CD4-positive, alpha-beta memory T cell (primary cell): Measurements from ENCODE around the gene MANBA. TPM values are rescaled to one million over a fixed set of nuclear protein-coding genes. Genes with fewer than 3 reads are reported as not detected.

Experiments used
- CTCF ChIA-PET: fragments of 350-600 bp; sonication (Branson Sonifier 250); formaldehyde crosslinking; loops from one replicate; lab custom pipeline; 2021; ENCODE audit warnings: inconsistent platforms; ENCODE audit not compliant: partially characterized antibody; lab: Charles Lee
- POLR2A ChIA-PET: fragments of 350-600 bp; sonication (Branson Sonifier 250); formaldehyde crosslinking; loops from one replicate; lab custom pipeline; 2021; ENCODE audit not compliant: partially characterized antibody; lab: Charles Lee
- DNase-seq, 5 donors: peaks; one replicate each; pipeline versions ENCODE4 v3.0.0 to v3.0.0-alpha.2; 2020 to 2022; ENCODE audit warnings: mixed read lengths in 1 of 5
- H3K27ac ChIP-seq: one replicate; pipeline ENCODE4 v1.7.0; 2013; ENCODE audit warnings: low read depth, low read length
- H3K27me3 ChIP-seq: 2 replicates; pipeline ENCODE4 v1.7.0; 2013; ENCODE audit warnings: mild to moderate bottlenecking, low read length, moderate library complexity; ENCODE audit not compliant: insufficient read depth
- H3K36me3 ChIP-seq: 2 replicates; pipeline ENCODE4 v1.7.0; 2013; ENCODE audit warnings: mild to moderate bottlenecking, low read length, moderate library complexity; ENCODE audit not compliant: insufficient read depth
- H3K4me1 ChIP-seq: 2 replicates; pipeline ENCODE4 v1.7.0; 2013; ENCODE audit warnings: mild to moderate bottlenecking, low read length, moderate library complexity; ENCODE audit not compliant: insufficient read depth
- H3K4me3 ChIP-seq, 2 donors: one replicate each; pipeline ENCODE4 v1.7.0; 2013; ENCODE audit warnings: low read length in 2 of 2, mild to moderate bottlenecking in 1 of 2
- H3K9me3 ChIP-seq, 2 donors: one replicate each; pipeline ENCODE4 v1.7.0; 2013; ENCODE audit warnings: low read length in 2 of 2, control low read depth in 1 of 2; ENCODE audit not compliant: control insufficient read depth in 1 of 2
- H3K27ac Mint-ChIP-seq, 7 donors: one replicate each; pipeline ENCODE4 v1.8.0; 2020 to 2021; ENCODE audit warnings: mixed read lengths in 7 of 7, mild to moderate bottlenecking in 6 of 7, inconsistent platforms in 3 of 7, moderate library complexity in 3 of 7
- H3K27me3 Mint-ChIP-seq, 2 donors: one replicate each; pipeline ENCODE4 v1.8.0; 2020 to 2021; ENCODE audit warnings: mixed read lengths in 2 of 2
- H3K36me3 Mint-ChIP-seq, 2 donors: one replicate each; pipeline ENCODE4 v1.8.0; 2020 to 2021; ENCODE audit warnings: mixed read lengths in 2 of 2, inconsistent platforms in 1 of 2, mild to moderate bottlenecking in 1 of 2
- H3K4me1 Mint-ChIP-seq, 4 donors: one replicate each; pipeline ENCODE4 v1.8.0; 2020 to 2021; ENCODE audit warnings: mixed read lengths in 4 of 4, mild to moderate bottlenecking in 1 of 4
- H3K4me3 Mint-ChIP-seq, 8 donors: one replicate each; pipeline ENCODE4 v1.8.0; 2020 to 2021; ENCODE audit warnings: mixed read lengths in 8 of 8, mild to moderate bottlenecking in 7 of 8, moderate library complexity in 6 of 8, inconsistent platforms in 3 of 8
- H3K9me3 Mint-ChIP-seq, 8 donors: one replicate each; pipeline ENCODE4 v1.8.0; 2020 to 2021; ENCODE audit warnings: mixed read lengths in 8 of 8, mild to moderate bottlenecking in 5 of 8, inconsistent platforms in 3 of 8, moderate library complexity in 1 of 8
- intact Hi-C: fragments of 100-400 bp; cut with micrococcal nuclease; formaldehyde crosslinking; loops from one replicate; pipeline ENCODE4 v1.15.1; 2023
- polyA plus RNA-seq, 2 donors: library from polyadenylated mRNA; unstranded; fragments of 300-500 nt; fragmentation: Illumina TruSeq; gene quantifications; one replicate each; pipeline ENCODE4 v1.2.3, GENCODE V29; 2021
- total RNA-seq, 2 experiments: library from RNA; stranded (reverse); gene quantifications; one replicate each; pipeline ENCODE4 v1.2.3, GENCODE V29; 2021

The MANBA gene
- total and polyA plus RNA-seq, 4 experiments from 2014 or later, result 13.5 to 33.2 (median 26.3) TPM

DNA sequence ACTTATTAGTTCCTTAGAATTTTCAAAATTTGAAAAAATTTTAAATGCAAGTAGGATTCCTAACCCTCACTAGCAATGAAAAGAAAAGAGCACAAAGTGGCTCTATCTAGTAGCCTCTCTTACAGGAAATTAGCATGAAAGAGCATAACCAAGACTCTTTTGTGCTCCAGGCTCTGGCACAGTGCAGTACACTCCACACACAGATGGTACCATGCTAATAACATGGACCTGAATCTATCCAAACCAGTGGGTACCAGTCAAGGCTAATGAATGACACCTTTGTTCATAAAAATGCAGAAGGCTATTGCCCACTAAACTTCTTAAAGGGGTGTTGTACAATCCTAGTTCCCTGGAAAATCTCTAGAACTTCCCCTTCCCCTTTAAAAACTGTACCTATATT, 119.0 kb downstream of the MANBA start:
- ChIA-PET CTCF (interaction anchor here (1.2 kb wide), 1 partner anchor 16 kb away, joined by 3 read pairs; no protein-coding TSS in a partner anchor), POLR2A (interaction anchor here (3.9 kb wide), 1 partner anchor 11 kb away, joined by 16 read pairs; no protein-coding TSS in a partner anchor)
- no peaks in the 10 kb centered on the region for H3K27me3 ChIP-seq
- Mint-ChIP-seq H3K9me3 (no peaks in the 10 kb centered on the region), H3K36me3 (peaks cover 31 to 58% of the 10 kb centered on the region in 2 donors), H3K4me3 (no peak overlapping the region), H3K4me1 (peaks cover 3 to 41% (median 19%) of the 10 kb centered on the region in 4 donors), H3K27ac (no peak overlapping the region), H3K27me3 (no peaks in the 10 kb centered on the region)
- no peak for DNase-seq
- no peaks in the 10 kb centered on the region for H3K9me3 ChIP-seq
- no peaks in the 10 kb centered on the region for H3K36me3 ChIP-seq
- no peak overlapping the region for H3K27ac ChIP-seq
- intact Hi-C loops, result no loop called here
- no peak overlapping the region for H3K4me3 ChIP-seq
- H3K4me1 ChIP-seq, result peaks cover 4% of the 10 kb centered on the region

DNA sequence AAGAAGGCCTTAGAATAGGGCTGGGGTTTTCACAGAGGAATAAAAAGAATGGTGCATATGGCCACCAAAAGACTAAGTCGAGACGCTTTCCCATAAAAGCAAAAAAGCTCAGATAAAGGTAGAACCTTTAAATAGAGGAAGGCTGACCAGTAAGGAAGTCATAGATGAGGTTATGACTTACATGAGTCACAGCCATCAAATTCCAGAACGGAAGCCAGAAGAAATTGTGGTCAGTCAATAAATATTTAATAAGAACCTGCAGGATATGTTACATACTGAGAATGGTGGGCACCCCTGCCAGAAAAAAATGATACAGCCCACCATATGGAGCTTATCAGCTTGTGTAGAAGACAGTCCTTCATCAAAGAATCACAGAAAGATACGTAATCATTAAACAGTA, 120.1 kb downstream of the MANBA start:
- intact Hi-C loops, result no loop called here
- H3K27ac ChIP-seq, result no peak overlapping the region
- Mint-ChIP-seq H3K4me3 (peak overlapping the region in 1 of 8 donors; percentile 15), H3K27me3 (no peaks in the 10 kb centered on the region), H3K4me1 (peaks cover 0 to 37% (median 16%) of the 10 kb centered on the region in 4 donors), H3K27ac (no peak overlapping the region), H3K36me3 (peaks cover 31 to 55% of the 10 kb centered on the region in 2 donors), H3K9me3 (no peaks in the 10 kb centered on the region)
- no peaks in the 10 kb centered on the region for H3K27me3 ChIP-seq
- ChIA-PET CTCF (interaction anchor here (0.7 to 1.2 kb wide), 2 partner anchors 8 to 15 kb away, joined by 3 read pairs; no protein-coding TSS in a partner anchor), POLR2A (interaction anchor here (0.7 to 3.9 kb wide), 4 partner anchors 8 to 12 kb away, joined by 3 to 16 read pairs (median 5); no protein-coding TSS in a partner anchor)
- H3K36me3 ChIP-seq, result no peaks in the 10 kb centered on the region
- H3K9me3 ChIP-seq, result no peaks in the 10 kb centered on the region
- no peaks in the 10 kb centered on the region for H3K4me1 ChIP-seq
- no peak overlapping the region for H3K4me3 ChIP-seq
- DNase-seq, result no peak

DNA sequence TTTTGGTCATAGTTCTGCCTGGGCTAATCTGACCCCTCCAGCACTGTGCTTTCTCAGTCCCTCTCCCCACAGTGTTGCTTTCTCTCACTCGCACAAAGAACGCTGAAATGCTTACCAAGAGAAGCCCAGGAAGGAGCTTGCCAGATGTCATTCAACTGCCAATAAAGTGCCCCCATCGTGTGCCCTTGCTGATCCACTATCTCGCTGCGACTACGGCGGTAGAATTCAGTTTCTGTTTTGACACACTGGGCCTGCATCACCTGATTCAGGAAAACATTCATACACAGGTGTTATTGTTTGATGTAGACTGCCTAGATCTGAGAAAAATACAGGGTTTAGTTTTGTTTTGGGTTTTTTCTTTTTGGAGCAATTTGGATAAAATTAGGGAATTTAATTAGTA, 121.2 kb downstream of the MANBA start:
- intact Hi-C loops, result no loop called here
- Mint-ChIP-seq H3K9me3 (no peaks in the 10 kb centered on the region), H3K27ac (peak overlapping the region; percentile 2 to 91 (median 78)), H3K4me3 (peak overlapping the region in 7 of 8 donors; percentile 56 to 92 (median 80)), H3K27me3 (no peaks in the 10 kb centered on the region), H3K4me1 (peaks cover 3 to 42% (median 18%) of the 10 kb centered on the region in 4 donors), H3K36me3 (peaks cover 34 to 53% of the 10 kb centered on the region in 2 donors)
- Histone ChIP-seq H3K27ac (peak overlapping the region; percentile 31), H3K9me3 (no peaks in the 10 kb centered on the region), H3K27me3 (no peaks in the 10 kb centered on the region), H3K4me1 (no peaks in the 10 kb centered on the region), H3K36me3 (no peaks in the 10 kb centered on the region), H3K4me3 (no peak overlapping the region)
- ChIA-PET CTCF (no interaction called here), POLR2A (interaction anchor here (1.1 to 3.9 kb wide), 3 partner anchors 9 to 26 kb away, joined by 4 to 16 read pairs (median 5); no protein-coding TSS in a partner anchor)
- peak in 3 of 5 donors; percentile 17 to 51 (median 33) for DNase-seq

DNA sequence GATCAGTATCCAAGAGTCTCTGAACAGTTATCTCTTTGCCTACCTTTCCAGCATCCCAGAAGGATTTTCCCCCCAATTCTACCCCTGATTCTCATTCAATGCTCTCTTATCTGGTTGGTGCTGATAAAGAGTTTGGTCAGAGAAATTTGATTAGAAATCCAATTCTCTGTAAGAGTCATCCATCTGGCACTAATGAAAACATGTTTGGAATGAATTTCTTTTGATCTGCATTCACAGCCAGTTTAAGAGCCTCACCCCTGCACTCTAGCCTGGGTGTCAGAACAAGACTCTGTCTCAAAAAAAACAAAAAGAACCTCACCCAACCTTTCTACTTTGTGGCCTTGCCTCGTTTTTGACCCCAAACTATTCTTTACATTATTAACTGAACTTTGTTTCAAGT, 122.1 kb downstream of the MANBA start:
- no peaks in the 10 kb centered on the region for H3K27me3 ChIP-seq
- no peaks in the 10 kb centered on the region for H3K36me3 ChIP-seq
- DNase-seq, result no peak
- intact Hi-C loops, result no loop called here
- Mint-ChIP-seq H3K9me3 (no peaks in the 10 kb centered on the region), H3K27me3 (no peaks in the 10 kb centered on the region), H3K4me1 (peaks cover 3 to 42% (median 19%) of the 10 kb centered on the region in 4 donors), H3K36me3 (peaks cover 39 to 48% of the 10 kb centered on the region in 2 donors), H3K27ac (peak overlapping the region in 5 of 7 donors; percentile 27 to 80 (median 48)), H3K4me3 (peak overlapping the region in 4 of 8 donors; percentile 24 to 82 (median 55))
- H3K4me3 ChIP-seq, result no peak overlapping the region
- CTCF ChIA-PET, result no interaction called here
- POLR2A ChIA-PET, result interaction anchor here (1.3 to 3.9 kb wide), 2 partner anchors 8 to 189 kb away, joined by 3 to 16 read pairs; partner anchors contain the start of gene UBE2D3
- no peaks in the 10 kb centered on the region for H3K9me3 ChIP-seq
- no peak overlapping the region for H3K27ac ChIP-seq
- no peaks in the 10 kb centered on the region for H3K4me1 ChIP-seq

DNA sequence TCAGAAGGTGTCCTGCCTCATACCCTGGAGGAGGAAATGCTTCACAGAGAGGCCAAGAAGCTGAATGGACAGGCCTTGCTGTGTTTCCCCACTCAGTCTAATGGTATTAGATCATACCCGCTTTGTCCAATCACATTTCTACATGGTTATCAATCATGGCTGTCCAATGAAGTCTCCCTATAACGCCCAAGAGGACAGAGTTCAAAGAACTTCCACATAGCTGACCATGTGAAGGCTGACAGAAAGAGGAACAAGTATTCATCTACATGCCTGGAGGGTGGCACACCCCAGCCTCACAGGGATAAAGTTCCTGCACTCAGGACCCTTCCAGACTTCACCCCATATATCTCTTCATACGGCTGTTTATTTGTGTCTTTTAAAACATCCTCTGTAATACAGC, 123.4 kb downstream of the MANBA start:
- intact Hi-C loops, result no loop called here
- no peak for DNase-seq
- Histone ChIP-seq H3K4me3 (no peak overlapping the region), H3K4me1 (peaks cover 3% of the 10 kb centered on the region), H3K27me3 (no peaks in the 10 kb centered on the region), H3K9me3 (no peaks in the 10 kb centered on the region), H3K27ac (no peak overlapping the region), H3K36me3 (no peaks in the 10 kb centered on the region)
- POLR2A ChIA-PET, result interaction anchor here (0.6 to 1.7 kb wide), 3 partner anchors 27 to 190 kb away, joined by 3 read pairs; partner anchors contain the start of gene UBE2D3
- CTCF ChIA-PET, result interaction anchor here (1.1 kb wide), 1 partner anchor 11 kb away, joined by 4 read pairs; no protein-coding TSS in a partner anchor
- Mint-ChIP-seq H3K27me3 (no peaks in the 10 kb centered on the region), H3K4me3 (peak overlapping the region in 2 of 8 donors; percentile 26 to 45), H3K27ac (peak overlapping the region in 1 of 7 donors; percentile 56), H3K36me3 (peaks cover 44 to 49% of the 10 kb centered on the region in 2 donors), H3K9me3 (no peaks in the 10 kb centered on the region), H3K4me1 (peaks cover 4 to 46% (median 24%) of the 10 kb centered on the region in 4 donors)

DNA sequence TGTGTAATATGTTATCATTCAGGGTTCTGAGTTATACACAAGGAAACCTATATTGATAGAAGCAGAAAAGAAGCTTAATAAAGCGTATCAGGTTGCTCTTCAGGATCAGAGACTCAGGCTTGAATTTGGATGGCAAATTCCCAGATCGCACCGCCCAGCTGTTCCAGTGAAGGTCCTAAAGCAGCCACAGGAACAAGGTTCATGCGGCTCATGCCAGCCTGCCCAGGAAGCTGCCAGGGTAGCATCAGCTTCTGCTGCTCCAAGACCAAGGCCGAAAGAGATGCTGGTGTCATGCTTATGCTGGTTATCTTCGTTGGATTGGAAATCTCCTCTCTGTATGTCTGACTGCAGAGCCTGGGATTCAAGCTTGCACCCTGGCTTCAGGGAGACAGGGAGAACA, 127.7 kb downstream of the MANBA start:
- H3K36me3 ChIP-seq, result no peaks in the 10 kb centered on the region
- no peaks in the 10 kb centered on the region for H3K27me3 ChIP-seq
- no peak for DNase-seq
- H3K4me3 ChIP-seq, result no peak overlapping the region
- H3K4me3 Mint-ChIP-seq, result no peak overlapping the region
- H3K9me3 Mint-ChIP-seq, result no peaks in the 10 kb centered on the region
- H3K27ac Mint-ChIP-seq, result peak overlapping the region in 4 of 7 donors; percentile 43 to 93 (median 58)
- H3K4me1 ChIP-seq, result peaks cover 45% of the 10 kb centered on the region
- intact Hi-C loops, result loop anchor here (5.0 kb wide), 1 partner anchor 129 kb away; the partner anchor contains the start of gene MANBA
- ChIA-PET CTCF (interaction anchor here (1.0 to 1.7 kb wide), 5 partner anchors 8 to 376 kb away, joined by 3 to 8 read pairs (median 5); no protein-coding TSS in a partner anchor), POLR2A (interaction anchor here (3.4 to 6.8 kb wide), 2 partner anchors 128 to 194 kb away, joined by 22 to 78 read pairs; partner anchors contain the start of genes MANBA and UBE2D3)
- no peak overlapping the region for H3K27ac ChIP-seq
- peaks cover 40 to 67% (median 53%) of the 10 kb centered on the region in 4 donors for H3K4me1 Mint-ChIP-seq
- no peaks in the 10 kb centered on the region for H3K9me3 ChIP-seq
- H3K36me3 Mint-ChIP-seq, result peaks cover 32 to 36% of the 10 kb centered on the region in 2 donors
- H3K27me3 Mint-ChIP-seq, result no peaks in the 10 kb centered on the region
